H9 (cell line): ENCODE measurements around the gene UVRAG. TPM values are rescaled to one million over a fixed set of nuclear protein-coding genes. Genes with fewer than 3 reads are reported as not detected.
"Not testable (repeated sequence)": the region's sequence is repeated elsewhere in the genome, so short reads cannot be mapped to it uniquely, and the experiment has no call there.

Experiments
- DNase-seq: peaks from one replicate; pipeline ENCODE4 v3.0.0-alpha.2; 2017
- H2AFZ ChIP-seq: one replicate; pipeline ENCODE4 v1.6.1; 2013; ENCODE audit warnings: mild to moderate bottlenecking, low read length, control low read depth, moderate library complexity
- H2AK5ac ChIP-seq: 2 replicates; pipeline ENCODE4 v1.6.1; 2013; ENCODE audit warnings: low read length, control low read depth, mixed read lengths; ENCODE audit not compliant: insufficient read length
- H2BK120ac ChIP-seq: one replicate; pipeline ENCODE4 v1.6.1; 2013; ENCODE audit warnings: low read depth, mild to moderate bottlenecking, low read length, control low read depth, inconsistent platforms; ENCODE audit not compliant: poor library complexity, severe bottlenecking
- H2BK12ac ChIP-seq: 2 replicates; pipeline ENCODE4 v1.6.1; 2013; ENCODE audit warnings: low read length, control low read depth, mixed read lengths, low read depth; ENCODE audit not compliant: insufficient read length
- H2BK15ac ChIP-seq: 2 replicates; pipeline ENCODE4 v1.6.1; 2013; ENCODE audit warnings: low read depth, low read length, control low read depth
- H2BK20ac ChIP-seq: one replicate; pipeline ENCODE4 v1.6.1; 2013; ENCODE audit warnings: low read depth, mild to moderate bottlenecking, low read length, control low read depth, inconsistent platforms; ENCODE audit not compliant: poor library complexity, severe bottlenecking
- H2BK5ac ChIP-seq: 2 replicates; pipeline ENCODE4 v1.6.1; 2013; ENCODE audit warnings: low read length, control low read depth, mixed read lengths; ENCODE audit not compliant: insufficient read length
- H3K14ac ChIP-seq: 2 replicates; pipeline ENCODE4 v1.6.1; 2013; ENCODE audit warnings: low read length, control low read depth; ENCODE audit not compliant: insufficient read depth
- H3K18ac ChIP-seq: 2 replicates; pipeline ENCODE4 v1.6.1; 2013; ENCODE audit warnings: low read depth, mild to moderate bottlenecking, mixed read lengths, low read length, control low read depth; ENCODE audit not compliant: insufficient read length
- H3K23ac ChIP-seq: 2 replicates; pipeline ENCODE4 v1.6.1; 2013; ENCODE audit warnings: low read length, control low read depth, mixed read lengths, low read depth; ENCODE audit not compliant: insufficient read length
- H3K23me2 ChIP-seq: 2 replicates; pipeline ENCODE4 v1.6.1; 2013; ENCODE audit warnings: low read depth, mild to moderate bottlenecking, mixed read lengths, low read length, control low read depth; ENCODE audit not compliant: insufficient read length, poor library complexity, severe bottlenecking
- H3K27ac ChIP-seq: 2 replicates; pipeline ENCODE4 v1.5.1; 2013; ENCODE audit warnings: low read length, control low read depth, mixed read lengths, low read depth; ENCODE audit not compliant: insufficient read length
- H3K27me3 ChIP-seq: 2 replicates; pipeline ENCODE4 v1.6.1; 2013; ENCODE audit warnings: low read length, control low read depth, inconsistent platforms; ENCODE audit not compliant: insufficient read depth
- H3K4ac ChIP-seq: 2 replicates; pipeline ENCODE4 v1.6.1; 2013; ENCODE audit warnings: low read depth, mild to moderate bottlenecking, control low read depth, inconsistent platforms, low read length, moderate library complexity
- H3K4me1 ChIP-seq: 2 replicates; pipeline ENCODE4 v1.6.1; 2013; ENCODE audit warnings: low read length, control low read depth, inconsistent platforms; ENCODE audit not compliant: insufficient read depth
- H3K4me2 ChIP-seq: 2 replicates; pipeline ENCODE4 v1.6.1; 2013; ENCODE audit warnings: low read length, control low read depth, mixed read lengths; ENCODE audit not compliant: insufficient read length, insufficient read depth
- H3K56ac ChIP-seq: 2 replicates; pipeline ENCODE4 v1.6.1; 2013; ENCODE audit warnings: low read depth, mild to moderate bottlenecking, mixed read lengths, low read length, control low read depth; ENCODE audit not compliant: insufficient read length
- H3K79me1 ChIP-seq: 2 replicates; pipeline ENCODE4 v1.6.1; 2013; ENCODE audit warnings: low read depth, mild to moderate bottlenecking, moderate library complexity, low read length, control low read depth, inconsistent platforms; ENCODE audit not compliant: insufficient read depth, poor library complexity, severe bottlenecking
- H3K79me2 ChIP-seq: 2 replicates; pipeline ENCODE4 v1.6.1; 2013; ENCODE audit warnings: low read length, control low read depth, inconsistent platforms; ENCODE audit not compliant: insufficient read depth
- H3K9ac ChIP-seq: 2 replicates; pipeline ENCODE4 v1.6.1; 2013; ENCODE audit warnings: low read length, control low read depth, mixed read lengths; ENCODE audit not compliant: insufficient read length; ENCODE audit errors: extremely low read depth
- H3K9me3 ChIP-seq: one replicate; pipeline ENCODE4 v1.6.1; 2013; ENCODE audit warnings: low read depth, low read length, inconsistent platforms; ENCODE audit not compliant: control insufficient read depth
- H3T11ph ChIP-seq: one replicate; pipeline ENCODE4 v1.6.1; 2013; ENCODE audit warnings: mild to moderate bottlenecking, low read length, control low read depth, inconsistent platforms
- H4K20me1 ChIP-seq: one replicate; pipeline ENCODE4 v1.6.1; 2013; ENCODE audit not compliant: control insufficient read depth, insufficient read length, insufficient read depth
- H4K5ac ChIP-seq: 2 replicates; pipeline ENCODE4 v1.6.1; 2013; ENCODE audit warnings: low read depth, mild to moderate bottlenecking, mixed read lengths, low read length, control low read depth; ENCODE audit not compliant: insufficient read length
- H4K8ac ChIP-seq: replicated peaks from 2 replicates; pipeline ENCODE4 v1.6.1; 2013; ENCODE audit warnings: low read length, control low read depth, mixed read lengths, low read depth; ENCODE audit not compliant: insufficient read length
- H4K91ac ChIP-seq: 2 replicates; pipeline ENCODE4 v1.6.1; 2013; ENCODE audit warnings: low read depth, mild to moderate bottlenecking, moderate library complexity, mixed read lengths, low read length, control low read depth; ENCODE audit not compliant: insufficient read length
- H3K27ac Mint-ChIP-seq, 3 experiments: 2 replicates in 2 of 3; 3 replicates in 1 of 3; pipeline ENCODE4 v1.8.0; 2020 to 2021; ENCODE audit warnings: mixed read lengths in 3 of 3, mild to moderate bottlenecking in 1 of 3, moderate library complexity in 1 of 3
- H3K27me3 Mint-ChIP-seq: 2 replicates; pipeline ENCODE4 v1.8.0; 2021; ENCODE audit warnings: low read depth, mild to moderate bottlenecking, moderate library complexity, mixed read lengths
- H3K36me3 Mint-ChIP-seq, 3 experiments: 2 replicates in 2 of 3; 3 replicates in 1 of 3; pipeline ENCODE4 v1.8.0; 2020 to 2021; ENCODE audit warnings: low read depth in 3 of 3, mixed read lengths in 3 of 3; ENCODE audit not compliant: insufficient read depth in 1 of 3
- H3K4me1 Mint-ChIP-seq, 2 experiments: 2 replicates each; pipeline ENCODE4 v1.8.0; 2020; ENCODE audit warnings: mixed read lengths in 2 of 2
- H3K4me3 Mint-ChIP-seq, 2 experiments: 2 replicates in 1 of 2; 3 replicates in 1 of 2; pipeline ENCODE4 v1.8.0; 2020 to 2021; ENCODE audit warnings: mild to moderate bottlenecking in 2 of 2, mixed read lengths in 2 of 2, moderate library complexity in 1 of 2
- H3K9me3 Mint-ChIP-seq, 2 experiments: 2 replicates in 1 of 2; 3 replicates in 1 of 2; pipeline ENCODE4 v1.8.0; 2020; ENCODE audit warnings: mild to moderate bottlenecking in 2 of 2, mixed read lengths in 2 of 2, moderate library complexity in 1 of 2
- WGBS: extraction: QIAGEN DNeasy Blood & Tissue Kit; methylation state at CpG from one replicate; pipeline ENCODE4 v1.1.7; 2013; ENCODE audit warnings: missing lambda C conversion rate, low lambda C conversion rate, mixed read lengths; ENCODE audit not compliant: insufficient read length; ENCODE audit errors: extremely low coverage; 5-methylcytosine and 5-hydroxymethylcytosine counted together
- total RNA-seq: library from RNA; stranded (reverse); gene quantifications from 2 replicates; pipeline ENCODE4 v1.2.1, GENCODE V29; 2021

UVRAG gene
- total RNA-seq, 1 experiment from 2014 or later: 18.5 TPM

- H4K20me1 ChIP-seq, H3K4me1 ChIP-seq, H2BK15ac ChIP-seq, H2AFZ ChIP-seq, H3K79me2 ChIP-seq, H3K18ac ChIP-seq, H3K9ac ChIP-seq, H3K27ac ChIP-seq, H3K4ac ChIP-seq, H3K14ac ChIP-seq, H3K9me3 ChIP-seq, H3T11ph ChIP-seq, H3K56ac ChIP-seq, H4K5ac ChIP-seq, H3K27me3 Mint-ChIP-seq, H3K4me2 ChIP-seq, DNase-seq, H3K23ac ChIP-seq, H4K91ac ChIP-seq, H3K79me1 ChIP-seq, H3K27me3 ChIP-seq, H2BK20ac ChIP-seq, H2BK12ac ChIP-seq, H2BK5ac ChIP-seq, H2AK5ac ChIP-seq, H3K23me2 ChIP-seq, H3K27ac Mint-ChIP-seq, H4K8ac ChIP-seq, H2BK120ac ChIP-seq, H3K4me3 Mint-ChIP-seq: not testable (repeated sequence)
- WGBS: no CpG with 5 or more reads among the region's 33 CpGs
- Mint-ChIP-seq H3K36me3 (peaks cover 5 to 14% (median 8%) of the 10 kb centered on the region in 3 experiments), H3K9me3 (peaks cover 9 to 10% of the 10 kb centered on the region in 2 experiments), H3K4me1 (peaks cover 9 to 13% of the 10 kb centered on the region in 2 experiments)
These were observed 62.9 kb downstream of the UVRAG start for GRCh38 chr11:75877931-75878330.
